Measurements from ENCODE around the gene EVC.

DNA sequence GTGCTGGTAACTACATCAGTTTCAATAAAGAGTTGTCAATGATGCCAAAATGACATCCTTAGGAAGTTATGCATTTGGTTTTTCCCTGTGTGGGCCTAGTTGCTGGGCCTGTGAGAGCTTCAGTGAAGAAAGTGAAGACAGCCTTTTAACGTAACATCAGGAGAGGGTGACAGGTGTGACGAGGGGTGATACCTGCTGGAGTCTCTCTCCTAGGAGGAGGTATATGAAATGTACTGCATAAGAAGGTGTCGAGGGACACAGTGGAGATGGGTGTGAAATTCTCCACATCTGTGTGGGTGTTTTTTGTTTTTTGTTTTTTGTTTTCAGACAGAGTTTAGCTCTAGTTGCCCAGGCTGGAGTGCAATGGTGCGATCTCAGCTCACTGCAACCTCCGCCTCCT lies 49.2 kb downstream of the EVC start:
- no peak for TF ChIP-seq CBX8 (IDR thresholded peaks at IDR 0.05; ENCODE audit: borderline replicate concordance, low read depth, low read length)
- no peak for TF ChIP-seq CTCF (IDR thresholded peaks at IDR 0.05; ENCODE audit: control extremely low read depth in 1 of 3, insufficient read depth in 1 of 3, low read depth in 1 of 3, low read length in 3 of 3)
- no peak for TF ChIP-seq TAF1 (IDR thresholded peaks at IDR 0.05; ENCODE audit: low read depth, low read length)
- TF ChIP-seq RAD21 (IDR thresholded peaks at IDR 0.05 in 1 of 2, conservative IDR thresholded peaks at IDR 0.05 in 1 of 2; ENCODE audit: low read depth in 2 of 2, low read length in 2 of 2) = no peak
- TF ChIP-seq TBP (IDR thresholded peaks at IDR 0.05; ENCODE audit: low read depth, low read length) = no peak

Data from H1 (cell line).